ENCODE data around the gene THSD8. TPM values are rescaled to one million over a fixed set of nuclear protein-coding genes. Genes with fewer than 3 reads are reported as not detected.

THSD8 gene
- total RNA-seq, 1 experiment from 2014 or later, result 45.8 TPM

DNA sequence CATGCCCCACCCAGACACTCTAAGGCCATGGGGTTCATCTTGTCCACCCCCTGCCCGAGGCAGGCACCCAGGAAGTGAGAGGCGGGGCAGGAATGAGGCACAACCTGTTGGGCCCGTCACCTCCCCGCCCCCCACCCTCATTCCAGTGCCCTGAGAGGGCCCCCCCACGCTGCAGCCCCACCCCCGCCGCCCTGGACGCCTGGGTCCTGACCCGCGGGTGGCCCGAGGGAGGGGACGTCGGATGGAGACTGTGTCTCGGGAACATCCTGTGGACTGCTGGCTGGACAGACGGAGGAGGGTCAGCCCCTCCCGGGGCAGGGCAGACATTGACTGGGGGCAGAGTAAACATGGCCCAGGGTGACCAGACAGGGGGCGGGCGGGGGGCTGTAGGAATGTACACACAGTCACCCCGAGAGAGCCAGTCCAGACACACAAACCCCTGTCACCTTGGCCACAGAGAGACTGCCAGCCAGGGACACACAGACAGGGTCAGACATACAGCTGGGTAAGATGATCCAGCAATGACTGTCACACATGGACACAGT, 17.9 kb upstream of the THSD8 start:
- no peaks in the 10 kb centered on the region for H3K27me3 ChIP-seq (ENCODE audit: insufficient read depth, low read length)

More for the DNA sequence above, 17.9 kb upstream of the THSD8 start:
- no peak overlapping the region for H4K91ac ChIP-seq (ENCODE audit: insufficient read length, low read depth, low read length)
- H2BK20ac ChIP-seq (ENCODE audit: low read depth, low read length, poor library complexity, severe bottlenecking), result no peak overlapping the region
- Mint-ChIP-seq H3K36me3 (ENCODE audit: insufficient read depth in 1 of 3, low read depth in 3 of 3) (no peaks in the 10 kb centered on the region), H3K27me3 (ENCODE audit: low read depth) (no peaks in the 10 kb centered on the region; the same call in 1 of the 2 replicates), H3K4me1 (peaks cover 22 to 25% of the 10 kb centered on the region in 2 experiments), H3K27ac (0 out of 7 replicates have a peak overlapping the region, but pooled peaks of 1 of the 3 experiments have one; percentile 28), H3K4me3 (peak overlapping the region; percentile 59 to 74; a peak in 4 of 5 replicates), H3K9me3 (no peaks in the 10 kb centered on the region)
- no peaks in the 10 kb centered on the region for H3K9me3 ChIP-seq (ENCODE audit: control insufficient read depth, low read depth, low read length)
- no peak overlapping the region for H3K27ac ChIP-seq (ENCODE audit: insufficient read length, low read depth, low read length)
- TF ChIP-seq, protein P1, sequence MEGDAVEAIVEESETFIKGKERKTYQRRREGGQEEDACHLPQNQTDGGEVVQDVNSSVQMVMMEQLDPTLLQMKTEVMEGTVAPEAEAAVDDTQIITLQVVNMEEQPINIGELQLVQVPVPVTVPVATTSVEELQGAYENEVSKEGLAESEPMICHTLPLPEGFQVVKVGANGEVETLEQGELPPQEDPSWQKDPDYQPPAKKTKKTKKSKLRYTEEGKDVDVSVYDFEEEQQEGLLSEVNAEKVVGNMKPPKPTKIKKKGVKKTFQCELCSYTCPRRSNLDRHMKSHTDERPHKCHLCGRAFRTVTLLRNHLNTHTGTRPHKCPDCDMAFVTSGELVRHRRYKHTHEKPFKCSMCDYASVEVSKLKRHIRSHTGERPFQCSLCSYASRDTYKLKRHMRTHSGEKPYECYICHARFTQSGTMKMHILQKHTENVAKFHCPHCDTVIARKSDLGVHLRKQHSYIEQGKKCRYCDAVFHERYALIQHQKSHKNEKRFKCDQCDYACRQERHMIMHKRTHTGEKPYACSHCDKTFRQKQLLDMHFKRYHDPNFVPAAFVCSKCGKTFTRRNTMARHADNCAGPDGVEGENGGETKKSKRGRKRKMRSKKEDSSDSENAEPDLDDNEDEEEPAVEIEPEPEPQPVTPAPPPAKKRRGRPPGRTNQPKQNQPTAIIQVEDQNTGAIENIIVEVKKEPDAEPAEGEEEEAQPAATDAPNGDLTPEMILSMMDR (conservative IDR thresholded peaks at IDR 0.05), result no peak
- H3K9ac ChIP-seq (ENCODE audit: extremely low read depth, insufficient read length, low read length), result no peak overlapping the region
- H3K4ac ChIP-seq (ENCODE audit: low read depth, low read length), result no peak overlapping the region
- no peak overlapping the region for H4K8ac ChIP-seq (replicated peaks; ENCODE audit: insufficient read length, low read depth, low read length)
- WGBS (ENCODE audit: extremely low coverage, insufficient read length, low lambda C conversion rate), result no CpG with 5 or more reads among the region's 19 CpGs
- no peak overlapping the region for H3K18ac ChIP-seq (ENCODE audit: insufficient read length, low read depth, low read length)
- peaks cover 4% of the 10 kb centered on the region for H3K4me1 ChIP-seq (ENCODE audit: insufficient read depth, low read length)
- H4K20me1 ChIP-seq (ENCODE audit: control insufficient read depth, insufficient read depth, insufficient read length), result no peaks in the 10 kb centered on the region
- peak overlapping the region; percentile 71 for H3K4me2 ChIP-seq (ENCODE audit: insufficient read depth, insufficient read length, low read length)
- no peak overlapping the region for H2AK5ac ChIP-seq (ENCODE audit: insufficient read length, low read length)
- no peak overlapping the region for H2BK5ac ChIP-seq (ENCODE audit: insufficient read length, low read length)
- H3K23ac ChIP-seq (ENCODE audit: insufficient read length, low read depth, low read length), result no peak overlapping the region
- H3K79me2 ChIP-seq (ENCODE audit: insufficient read depth, low read length), result no peaks in the 10 kb centered on the region
- no peak overlapping the region for H3K56ac ChIP-seq (ENCODE audit: insufficient read length, low read depth, low read length)
- no peak overlapping the region for H4K5ac ChIP-seq (ENCODE audit: insufficient read length, low read depth, low read length)
- H3K79me1 ChIP-seq (ENCODE audit: insufficient read depth, low read depth, low read length, poor library complexity, severe bottlenecking), result no peaks in the 10 kb centered on the region
- H2BK12ac ChIP-seq (ENCODE audit: insufficient read length, low read depth, low read length), result no peak overlapping the region
- H2AFZ ChIP-seq (ENCODE audit: low read length), result no peak overlapping the region
- H3K23me2 ChIP-seq (ENCODE audit: insufficient read length, low read depth, low read length, poor library complexity, severe bottlenecking), result peaks cover 11% of the 10 kb centered on the region
- no peak overlapping the region for H3T11ph ChIP-seq (ENCODE audit: low read length)
- DNase-seq, result no peak
- H2BK120ac ChIP-seq (ENCODE audit: low read depth, low read length, poor library complexity, severe bottlenecking), result no peak overlapping the region
- H2BK15ac ChIP-seq (ENCODE audit: low read depth, low read length), result no peak overlapping the region
- no peak overlapping the region for H3K14ac ChIP-seq (ENCODE audit: insufficient read depth, low read length)

Measured in H9 (cell line).